ENCODE data around the gene COL26A1. TPM values are rescaled to one million over a fixed set of nuclear protein-coding genes. Genes with fewer than 3 reads are reported as not detected.
"Not testable (repeated sequence)": the region's sequence is repeated elsewhere in the genome, so short reads cannot be mapped to it uniquely, and the experiment has no call there.

Gene COL26A1
- total RNA-seq, 1 donor from 2014 or later = not detected

- intact Hi-C loops (cut with DNase I) = no loop called here
- ATAC-seq (ENCODE audit: poor library complexity) = no peak
- no peak for DNase-seq
Measured at GRCh38 chr7:101428093-101428866, 65.6 kb downstream of the COL26A1 start.

GRCh38 chr7:101432316-101432715 lies 69.6 kb downstream of the COL26A1 start:
- intact Hi-C loops (cut with DNase I) = no loop called here
- DNase-seq = no peak
- no peak for ATAC-seq (ENCODE audit: poor library complexity)

GRCh38 chr7:101433688-101434087 lies 71.0 kb downstream of the COL26A1 start:
- intact Hi-C loops (cut with DNase I) = no loop called here
- no peak for ATAC-seq (ENCODE audit: poor library complexity)
- DNase-seq = no peak

- DNase-seq; ATAC-seq (ENCODE audit: poor library complexity); intact Hi-C loops (cut with DNase I): not testable (repeated sequence)
Measured at GRCh38 chr7:101434155-101434554, 71.5 kb downstream of the COL26A1 start.

GRCh38 chr7:101435461-101436220 lies 73.0 kb downstream of the COL26A1 start:
- ATAC-seq (ENCODE audit: poor library complexity) = no peak

GRCh38 chr7:101436221-101436735 lies 73.6 kb downstream of the COL26A1 start:
- intact Hi-C loops (cut with DNase I) = no loop called here
- no peak for ATAC-seq (ENCODE audit: poor library complexity)

More at GRCh38 chr7:101435461-101436220, 73.0 kb downstream of the COL26A1 start:
- no peak for DNase-seq
- intact Hi-C loops (cut with DNase I) = no loop called here

GRCh38 chr7:101436857-101437576 lies 74.3 kb downstream of the COL26A1 start:
- no peak for DNase-seq
- intact Hi-C loops (cut with DNase I) = no loop called here
- ATAC-seq (ENCODE audit: poor library complexity) = no peak

More at GRCh38 chr7:101436221-101436735, 73.6 kb downstream of the COL26A1 start:
- no peak for DNase-seq

- ATAC-seq (ENCODE audit: poor library complexity) (no peak), DNase-seq (no peak)
- intact Hi-C loops (cut with DNase I) = no loop called here
Measured at GRCh38 chr7:101441890-101442289, 79.2 kb downstream of the COL26A1 start.

- intact Hi-C loops (cut with DNase I) = no loop called here
- DNase-seq = no peak
- no peak for ATAC-seq (ENCODE audit: poor library complexity)
Measured at GRCh38 chr7:101442426-101443070, 79.9 kb downstream of the COL26A1 start.

GRCh38 chr7:101450064-101450463 lies 87.4 kb downstream of the COL26A1 start:
- ATAC-seq (ENCODE audit: poor library complexity) = no peak
- DNase-seq = no peak
- intact Hi-C loops (cut with DNase I) = no loop called here

- no peak for ATAC-seq (ENCODE audit: poor library complexity)
- intact Hi-C loops (cut with DNase I) = no loop called here
- DNase-seq = no peak
Measured at GRCh38 chr7:101453617-101454016, 90.9 kb downstream of the COL26A1 start.

GRCh38 chr7:101457001-101457750 lies 94.5 kb downstream of the COL26A1 start:
- DNase-seq (no peak), ATAC-seq (ENCODE audit: poor library complexity) (no peak)
- intact Hi-C loops (cut with DNase I) = no loop called here

- intact Hi-C loops (cut with DNase I) = no loop called here
- no peak for DNase-seq
- ATAC-seq (ENCODE audit: poor library complexity) = no peak
Measured at GRCh38 chr7:101465131-101465530, 102.5 kb downstream of the COL26A1 start.

- intact Hi-C loops (cut with DNase I) = no loop called here
- ATAC-seq (ENCODE audit: poor library complexity) (no peak), DNase-seq (no peak)
Measured at GRCh38 chr7:101465576-101466196, 103.0 kb downstream of the COL26A1 start.

- intact Hi-C loops (cut with DNase I) = no loop called here
- ATAC-seq (ENCODE audit: poor library complexity) (no peak), DNase-seq (no peak)
Measured at GRCh38 chr7:101466871-101467270, 104.2 kb downstream of the COL26A1 start.

GRCh38 chr7:101468546-101469275 lies 106.0 kb downstream of the COL26A1 start:
- intact Hi-C loops (cut with DNase I) = no loop called here
- no peak for ATAC-seq (ENCODE audit: poor library complexity)
- no peak for DNase-seq

All from Right ventricle myocardium superior (tissue), 1 donor.